KG1 (cell line): ENCODE measurements around the gene GLCE.
"Not testable (repeated sequence)": the region's sequence is repeated elsewhere in the genome, so short reads cannot be mapped to it uniquely, and the experiment has no call there.

Source experiments
- DNase-seq: peaks from one replicate; lab custom pipeline; 2025; lab: John Stamatoyannopoulos, UW

The GLCE gene

DNA sequence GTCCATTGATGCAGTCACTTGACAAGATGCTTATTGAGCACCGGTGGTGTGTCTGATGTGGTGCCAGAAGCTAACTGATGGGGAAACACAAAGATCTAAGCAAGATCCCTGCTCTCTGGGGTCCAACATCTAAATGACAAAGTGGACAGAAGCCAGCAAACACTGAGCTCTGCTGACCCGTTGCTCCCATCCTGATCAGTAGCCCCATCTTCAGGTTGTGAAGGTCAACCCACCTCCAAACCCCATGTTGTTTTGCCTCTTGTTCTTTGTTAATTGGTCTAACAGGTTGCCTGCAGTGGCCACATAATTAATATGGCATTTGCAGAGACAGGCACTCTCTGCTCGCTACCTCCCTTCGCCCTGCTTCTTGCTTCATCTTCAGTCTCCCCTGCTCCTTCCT, 21.5 kb upstream of the GLCE start:
- no peak for DNase-seq

DNA sequence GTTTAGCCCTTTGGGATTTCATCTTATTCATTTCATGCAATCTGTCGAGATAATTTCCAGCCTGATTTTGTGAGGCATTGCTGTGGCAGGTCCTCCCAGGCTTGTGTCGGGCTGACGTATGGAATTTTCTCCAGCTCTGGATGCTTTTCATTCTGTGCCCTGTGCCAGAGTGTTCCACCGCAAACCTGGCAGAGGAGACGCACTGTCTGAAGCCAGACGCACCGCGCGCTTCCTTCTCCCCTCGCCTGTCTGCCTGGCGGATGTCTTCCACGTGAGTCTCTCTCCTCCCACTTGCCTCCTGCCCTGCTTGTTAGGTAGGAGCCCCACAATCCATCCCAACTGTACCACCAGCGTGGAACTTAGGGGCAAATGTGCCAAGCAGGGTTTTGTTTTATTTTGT, 20.1 kb upstream of the GLCE start:
- DNase-seq, result no peak

DNA sequence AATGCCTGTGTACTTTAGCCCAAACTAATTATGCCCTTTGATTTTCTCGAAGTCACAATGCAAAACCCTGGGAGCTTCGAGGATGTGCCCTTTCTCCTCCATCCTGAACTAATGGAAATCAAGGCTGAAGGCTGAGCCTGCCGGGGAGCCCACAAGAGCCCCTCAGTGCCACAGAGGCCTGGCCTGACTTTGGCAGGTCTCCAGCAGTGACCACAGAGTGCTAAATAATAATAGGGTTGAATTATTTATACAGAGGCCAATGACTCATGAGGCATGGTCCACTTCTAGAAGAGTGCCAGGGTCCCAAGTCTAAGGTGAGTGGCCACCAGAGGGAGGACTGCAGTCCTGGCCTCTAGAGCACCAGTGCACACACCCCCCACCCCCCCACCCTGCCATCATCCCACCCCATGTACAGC, 19.1 kb upstream of the GLCE start:
- no peak for DNase-seq

DNA sequence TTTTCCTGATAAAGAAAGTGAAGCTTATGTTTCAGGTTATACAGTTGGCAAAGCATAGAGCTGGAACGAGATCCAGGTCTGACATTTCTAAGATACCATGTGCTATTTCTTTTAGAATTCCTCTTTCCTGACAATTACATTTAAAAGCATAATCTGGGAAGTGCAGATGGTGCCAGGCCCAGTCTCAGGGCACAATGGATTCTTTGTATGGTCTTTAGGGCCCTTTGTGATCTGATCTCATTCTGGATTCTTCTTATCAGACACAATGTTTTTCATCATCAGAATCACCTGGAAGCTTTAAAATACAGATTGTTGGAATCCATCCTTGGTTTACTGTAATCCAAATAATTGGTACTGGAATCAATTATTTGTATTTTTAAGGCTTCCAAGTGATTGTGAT, 18.6 kb upstream of the GLCE start:
- DNase-seq, result no peak

DNA sequence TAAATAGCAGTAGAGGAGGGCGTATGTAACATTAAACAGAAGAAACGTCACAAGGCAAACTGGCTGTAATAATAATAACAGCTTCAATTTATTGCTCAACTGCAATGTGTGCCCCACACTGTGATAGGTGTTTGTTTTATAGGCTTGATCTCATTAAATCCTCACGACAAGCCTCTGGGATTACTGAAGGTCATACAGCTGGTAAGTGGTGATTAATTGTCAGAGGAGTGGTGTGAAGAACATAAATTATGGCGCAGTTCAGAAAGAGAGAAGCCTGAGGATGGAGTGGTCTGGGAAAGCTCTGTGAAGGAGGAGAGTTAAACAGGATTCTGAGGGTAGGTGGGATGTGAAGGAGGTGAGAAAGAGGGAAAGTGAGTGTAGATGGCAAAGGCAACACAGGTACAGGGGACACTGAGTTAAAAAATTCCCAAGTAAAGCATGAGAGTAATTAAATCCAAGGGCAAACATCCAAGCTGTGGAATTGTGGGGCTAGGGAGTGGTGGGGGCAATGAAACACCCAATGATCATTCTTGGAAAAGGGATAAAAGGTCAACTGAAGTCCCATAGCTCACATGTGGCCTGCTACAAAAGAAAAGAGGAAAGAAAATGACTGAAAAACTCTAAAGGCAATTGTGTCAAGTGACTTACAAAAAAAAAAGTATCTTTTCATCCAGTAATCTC, 16.5 kb upstream of the GLCE start:
- no peak for DNase-seq

DNA sequence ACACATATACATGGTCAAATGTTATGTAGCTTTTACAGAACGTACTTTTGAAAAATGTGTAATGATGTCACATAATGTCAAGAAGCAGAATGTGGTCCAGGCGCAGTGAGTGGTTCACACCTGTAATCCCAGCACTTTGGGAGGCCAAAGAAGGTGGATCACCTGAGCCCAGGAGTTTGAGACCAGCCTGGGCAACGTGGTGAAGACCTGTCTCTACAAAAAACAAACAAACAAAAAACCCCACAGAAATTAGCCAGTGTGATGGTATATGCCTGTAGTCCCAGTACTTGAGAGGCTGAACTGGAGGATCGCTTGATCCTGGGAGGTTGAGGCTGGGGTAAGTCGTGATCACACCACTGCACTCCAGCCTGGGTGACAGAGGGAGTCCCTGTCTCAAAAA, 15.9 kb upstream of the GLCE start:
- no peak for DNase-seq

DNA sequence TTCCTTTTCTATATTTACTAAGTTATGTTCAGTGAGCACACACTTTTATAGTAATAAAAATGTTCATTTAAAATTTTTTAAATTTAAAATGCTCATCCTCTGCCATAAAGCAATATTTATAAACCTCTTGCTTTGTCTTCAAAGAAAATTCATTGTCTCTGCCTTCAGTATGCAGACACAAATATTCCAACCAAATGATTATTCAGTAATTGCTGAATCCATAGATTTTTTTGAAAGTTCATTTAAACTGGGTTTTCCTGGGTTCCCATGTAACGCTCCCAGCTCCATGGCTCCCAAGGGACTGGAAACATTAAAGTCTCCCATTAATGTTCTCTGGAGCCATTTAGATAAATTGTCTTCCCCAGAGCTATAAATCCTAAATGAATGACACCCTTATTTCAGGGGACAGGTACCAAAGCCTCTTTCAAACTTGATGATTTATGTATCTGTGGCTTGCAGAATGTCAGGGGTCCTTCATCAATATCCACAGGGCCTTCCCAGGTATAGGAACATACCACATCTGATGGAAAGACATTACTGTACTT, 15.2 kb upstream of the GLCE start:
- no peak for DNase-seq

DNA sequence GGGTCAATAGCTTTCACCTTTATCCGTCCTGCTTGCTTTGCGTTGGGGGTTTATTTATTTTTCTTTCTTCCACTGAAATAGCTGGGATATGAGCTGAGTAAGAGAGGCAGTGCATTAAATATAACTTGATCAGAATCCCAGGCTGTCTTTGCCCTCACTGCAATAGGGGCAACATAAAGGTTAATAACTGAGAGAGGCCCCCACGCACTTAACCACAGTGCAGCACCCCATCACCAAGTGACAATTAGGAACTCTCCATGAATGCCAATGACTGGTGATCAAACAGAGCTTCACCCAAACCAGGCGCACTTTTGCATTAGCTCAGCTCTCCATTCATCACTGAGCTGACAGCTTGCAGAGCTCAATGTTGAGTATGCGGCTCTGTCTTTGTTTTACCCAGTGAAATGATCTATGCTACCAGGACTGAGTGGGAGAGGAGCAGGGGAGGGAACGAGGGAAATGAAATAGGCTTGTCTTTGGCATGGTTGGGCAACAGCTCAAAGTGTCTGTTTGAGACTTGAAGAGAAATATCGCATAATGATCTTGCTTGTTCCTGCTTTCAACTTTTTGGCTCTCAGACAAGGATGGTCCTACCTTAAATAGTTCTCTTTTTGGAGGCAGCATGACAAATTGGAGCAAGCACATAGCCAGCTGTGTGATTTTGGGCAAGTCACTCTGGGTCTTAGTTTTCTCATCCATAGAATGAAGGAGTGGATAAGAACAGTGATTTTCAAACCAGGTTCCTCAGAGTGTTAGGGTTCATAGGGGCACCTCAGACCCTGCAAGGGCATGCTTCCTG, 14.5 kb upstream of the GLCE start:
- no peak for DNase-seq

DNA sequence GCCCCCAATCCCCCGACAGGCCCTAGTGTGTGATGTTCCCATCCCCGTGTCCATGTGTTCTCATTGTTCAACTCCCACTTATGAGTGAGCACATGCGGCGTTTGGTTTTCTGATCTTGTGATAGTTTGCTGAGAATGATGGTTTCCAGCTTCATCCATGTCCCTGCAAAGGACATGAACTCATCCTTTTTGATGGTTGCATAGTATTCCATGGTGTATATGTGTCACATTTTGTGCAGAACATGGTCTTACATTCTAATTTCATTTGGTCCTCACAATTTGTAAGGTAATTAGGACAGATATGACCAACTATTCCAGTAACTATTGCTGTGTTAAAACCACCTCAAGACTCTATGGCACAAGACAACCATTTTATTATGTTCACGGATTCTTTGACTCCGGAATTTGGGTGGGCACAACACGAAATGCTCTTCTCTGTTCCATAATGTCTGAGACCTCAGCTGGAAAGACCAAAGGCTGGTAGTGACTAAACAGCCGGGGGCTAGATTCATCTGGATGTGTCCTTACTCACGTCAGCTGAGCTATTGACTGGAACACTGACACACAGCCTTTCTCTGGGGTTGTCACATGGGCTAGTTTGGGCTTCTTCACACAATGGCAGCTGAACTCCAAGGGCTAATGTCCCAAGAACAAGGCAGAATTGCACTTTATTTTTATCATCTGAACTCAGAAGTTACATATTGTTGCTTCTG, 13.6 kb upstream of the GLCE start:
- no peak for DNase-seq

DNA sequence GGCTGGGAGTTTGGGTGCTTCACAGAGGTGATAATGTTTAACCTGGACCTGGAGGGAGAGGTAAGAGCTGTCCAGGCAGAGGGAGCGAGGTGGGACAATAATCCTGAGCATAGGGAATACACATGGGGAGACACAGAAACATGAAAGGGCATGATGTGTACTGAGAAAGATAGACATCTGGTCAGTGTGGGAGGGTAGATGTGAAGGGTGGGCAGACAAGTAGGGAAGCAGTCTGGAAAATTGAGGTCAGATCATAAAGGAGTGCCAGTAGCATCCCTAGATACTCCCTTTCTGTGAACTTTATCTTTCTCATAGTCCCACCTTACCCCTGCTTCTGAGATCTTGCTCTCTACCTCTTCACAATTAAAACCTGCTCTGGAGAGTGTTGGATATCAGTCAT, 12.0 kb upstream of the GLCE start:
- no peak for DNase-seq

DNA sequence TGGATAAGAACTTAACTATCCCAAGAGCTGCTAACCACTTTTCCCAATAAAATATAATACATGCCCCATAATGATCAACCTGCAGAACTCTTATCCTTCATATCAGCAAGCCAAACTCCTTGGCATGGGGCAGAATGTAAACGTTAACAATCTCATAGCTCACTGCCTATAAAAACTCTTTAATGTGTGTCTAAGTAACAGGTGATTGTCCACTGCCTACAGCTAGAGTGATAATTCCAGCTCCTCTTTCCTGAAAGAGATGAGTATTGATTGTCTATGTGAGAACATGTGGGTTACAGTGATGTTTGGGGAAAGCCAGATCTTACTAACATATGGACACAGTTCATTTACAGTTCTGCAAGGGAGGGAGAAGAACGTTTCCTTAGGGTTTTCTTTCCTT, 11.3 kb upstream of the GLCE start:
- no peak for DNase-seq

DNA sequence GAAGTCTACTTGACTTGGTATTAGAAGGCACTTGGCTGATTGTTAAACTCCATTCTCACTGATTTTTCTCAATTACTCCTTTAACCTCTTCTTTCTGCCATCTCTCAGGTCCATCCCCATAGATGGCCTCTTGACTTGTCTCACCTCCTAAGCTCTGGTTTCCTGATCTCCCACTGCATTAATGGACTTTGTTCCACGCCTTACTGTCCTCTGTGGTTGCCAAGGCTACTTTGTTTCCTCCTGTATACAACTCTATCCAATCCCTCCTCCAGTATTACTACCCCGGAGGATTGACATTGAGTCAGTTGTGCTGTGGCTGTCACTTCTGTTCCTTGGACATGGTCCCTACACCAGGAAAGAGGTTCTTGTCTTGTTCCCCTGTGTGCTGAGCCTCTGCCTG, 10.6 kb upstream of the GLCE start:
- DNase-seq, result no peak

DNA sequence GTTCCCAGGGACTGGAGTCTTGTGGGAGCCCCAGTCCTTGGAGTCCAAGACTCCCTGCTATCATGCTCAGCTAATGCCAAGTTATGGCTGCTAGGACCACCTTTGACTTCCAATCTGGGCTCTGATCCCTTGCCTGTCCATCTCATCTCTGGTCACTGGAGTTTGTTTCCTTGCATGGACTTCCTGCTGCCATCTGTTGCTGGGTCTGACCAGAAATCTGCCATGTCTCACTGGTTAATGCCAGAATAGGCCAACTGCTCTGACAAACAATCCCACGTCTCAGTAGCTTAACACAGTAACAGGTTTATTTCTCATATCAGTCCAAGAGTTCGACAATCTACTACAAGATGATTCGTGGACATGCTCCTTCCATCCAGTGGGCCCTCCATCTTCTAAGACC, 10.1 kb upstream of the GLCE start:
- no peak for DNase-seq

DNA sequence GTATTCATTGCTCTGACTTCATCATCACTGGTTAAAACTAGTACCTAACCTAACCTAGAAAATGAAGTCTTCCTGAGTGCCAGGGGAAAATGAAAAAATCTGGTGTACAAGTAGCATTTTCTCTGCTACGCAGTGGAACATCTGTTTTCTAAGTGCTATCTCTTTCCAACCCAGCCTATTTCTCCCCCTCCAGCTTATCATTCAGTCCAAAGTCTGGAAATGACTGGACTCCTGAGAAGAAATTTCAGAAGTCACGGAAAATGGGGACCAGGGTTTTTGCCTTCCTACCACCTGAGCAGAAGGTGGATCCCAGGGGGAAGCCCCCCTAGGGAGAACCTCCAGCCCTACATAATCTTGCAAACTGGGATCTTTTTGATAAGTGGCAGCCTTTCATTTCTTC, 9.6 kb upstream of the GLCE start:
- DNase-seq, result no peak

DNA sequence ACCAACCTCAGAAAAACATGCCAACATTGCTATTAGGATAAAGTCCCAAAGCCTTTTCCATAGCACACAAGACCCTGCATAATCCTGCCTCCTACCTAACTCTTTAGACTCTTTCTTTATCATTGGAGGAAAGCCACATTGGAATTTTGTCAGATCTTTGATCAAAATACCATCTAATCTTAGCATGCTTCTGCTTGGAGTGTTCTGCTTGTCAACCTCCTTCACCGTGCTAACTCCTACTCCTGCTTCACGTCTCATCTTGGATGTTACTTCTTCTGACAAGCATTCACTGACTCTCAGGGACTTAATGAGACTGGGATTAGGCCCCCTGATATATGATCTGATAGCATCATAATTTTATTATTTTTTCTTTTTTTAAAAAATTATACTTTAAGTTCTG, 7.4 kb upstream of the GLCE start:
- DNase-seq, result no peak

DNA sequence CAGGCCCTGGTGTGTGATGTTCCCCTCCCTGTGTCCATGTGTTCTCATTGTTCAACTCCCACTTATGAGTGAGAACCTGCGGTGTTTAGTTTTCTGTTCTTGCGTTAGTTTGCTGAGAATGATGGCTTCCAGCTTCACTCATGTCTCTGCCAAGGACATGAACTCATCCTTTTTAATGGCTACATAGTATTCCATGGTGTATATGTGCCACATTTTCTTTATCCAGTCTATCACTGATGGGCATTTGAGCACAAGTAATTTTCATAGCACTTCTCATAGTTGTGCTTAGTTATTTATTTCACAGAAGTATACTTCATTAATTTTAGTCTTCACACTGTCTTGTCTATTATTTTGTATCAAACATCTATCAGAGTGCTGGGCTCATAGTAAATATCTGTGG, 6.8 kb upstream of the GLCE start:
- DNase-seq, result not testable (repeated sequence)

DNA sequence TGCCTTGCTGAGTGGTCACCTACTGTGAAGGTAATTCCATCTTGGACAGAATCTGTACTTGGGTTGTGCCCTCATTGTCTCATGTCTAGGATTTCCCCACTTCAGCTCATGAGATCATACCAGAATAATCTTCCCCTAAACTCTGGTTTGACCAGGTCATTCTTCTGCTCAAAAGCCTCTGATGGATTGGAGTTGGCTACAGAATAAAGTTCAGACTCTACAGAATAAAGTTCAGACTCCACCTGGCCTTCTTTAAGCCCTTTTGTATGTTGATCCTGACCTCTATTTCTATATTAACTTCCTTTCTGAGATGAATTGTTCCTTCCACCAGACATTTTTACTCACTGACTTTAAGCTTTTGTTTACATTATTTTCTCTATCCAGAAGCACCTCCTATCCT, 6.4 kb upstream of the GLCE start:
- no peak for DNase-seq

DNA sequence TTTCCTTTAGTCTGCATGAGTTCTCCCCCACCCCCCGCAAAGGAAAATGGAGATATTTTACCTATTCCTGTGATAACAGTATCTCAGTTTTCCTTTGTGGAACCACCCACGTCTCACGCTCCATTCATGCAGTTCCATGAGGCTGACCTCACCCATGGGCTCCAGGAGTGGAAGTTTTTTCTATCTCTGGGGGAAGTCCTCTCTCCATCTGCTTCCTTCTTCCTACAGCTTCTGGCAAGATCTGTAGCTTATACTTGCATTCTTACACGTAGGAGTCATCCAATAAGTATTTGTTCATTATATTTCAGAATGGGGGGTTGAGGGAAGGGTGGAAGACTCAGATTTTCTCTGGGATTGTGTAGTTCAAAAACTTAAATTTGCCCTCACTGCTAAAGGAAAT, 5.8 kb upstream of the GLCE start:
- DNase-seq, result no peak

DNA sequence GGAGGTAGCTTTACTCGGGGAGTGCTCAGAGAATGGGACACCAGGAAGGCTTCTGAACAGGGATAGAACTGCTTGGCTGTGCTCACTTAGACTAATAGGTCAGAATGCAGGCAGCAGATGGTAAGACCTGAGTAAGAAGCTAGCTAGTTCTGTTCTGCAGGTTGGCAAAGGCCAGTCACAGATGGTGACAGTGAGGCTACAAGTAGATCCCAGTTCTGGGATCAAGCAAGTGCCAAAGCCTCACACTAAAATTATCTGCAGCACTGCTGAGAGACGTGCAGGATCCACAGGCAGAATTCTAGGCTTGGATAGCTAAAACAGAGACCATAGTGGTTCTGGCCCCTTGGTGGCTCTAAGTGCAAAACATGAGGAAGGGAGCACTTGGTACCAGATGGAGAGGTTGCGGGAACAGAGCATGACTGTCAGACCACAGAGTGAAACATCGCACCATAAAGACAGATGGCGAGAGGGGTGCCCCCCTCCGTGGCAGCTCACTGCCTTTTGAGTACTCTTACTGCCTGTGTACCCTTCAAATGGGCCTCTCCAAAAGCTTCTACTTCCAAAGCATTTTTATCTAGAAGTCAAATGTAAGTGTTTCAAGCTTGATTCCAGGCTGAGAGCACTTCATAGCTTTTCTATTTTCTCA, 3.6 kb upstream of the GLCE start:
- DNase-seq, result no peak

DNA sequence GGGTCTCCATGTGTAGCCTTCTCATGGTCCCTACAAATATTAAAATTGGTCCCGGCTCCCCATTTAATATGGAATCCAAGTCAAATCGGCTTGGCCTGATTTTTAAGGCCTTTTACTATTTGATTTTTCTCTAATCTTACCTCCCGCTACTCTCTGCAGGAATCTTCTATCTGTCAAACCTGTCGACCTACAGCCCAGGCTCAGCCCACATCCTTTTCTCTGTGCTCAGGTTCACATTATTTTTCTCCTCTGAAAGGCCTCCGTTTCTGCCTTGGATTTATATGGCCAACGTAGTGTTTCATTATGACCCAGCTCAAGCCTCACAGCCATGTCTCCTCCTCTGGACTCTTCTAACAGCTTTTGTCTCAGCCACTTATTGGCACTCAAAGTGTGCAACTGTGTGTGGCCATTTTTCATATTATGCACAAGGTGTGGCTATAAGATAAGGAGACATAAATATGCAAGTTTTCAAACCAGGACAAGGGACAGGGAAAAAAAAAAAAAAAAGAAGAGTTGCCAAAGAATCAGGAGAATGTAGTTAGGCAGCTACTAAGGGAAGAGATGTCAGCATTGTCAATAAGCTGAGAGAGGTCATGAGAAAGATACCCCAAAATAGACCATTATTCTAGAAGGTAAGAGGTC, 2.1 kb upstream of the GLCE start:
- DNase-seq, result no peak

DNA sequence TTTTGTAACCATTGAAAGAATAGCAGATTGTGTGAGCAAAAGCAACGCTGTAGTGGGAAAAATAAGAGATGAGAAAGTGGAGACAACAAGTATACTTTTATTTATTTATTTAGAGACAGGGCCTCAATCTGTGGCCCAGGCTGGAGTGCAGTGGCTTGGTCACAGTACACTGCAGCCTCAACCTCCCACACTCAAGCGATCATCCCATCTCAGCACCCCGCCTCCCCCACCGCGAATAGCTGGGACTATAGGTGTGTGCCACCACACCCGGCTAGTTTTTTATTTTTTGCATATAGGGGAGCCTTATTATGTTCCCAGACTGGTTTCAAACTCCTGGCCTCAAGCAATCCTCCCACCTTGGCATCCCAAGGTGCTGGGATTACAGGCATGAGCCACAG, 1.6 kb upstream of the GLCE start:
- DNase-seq, result no peak

DNA sequence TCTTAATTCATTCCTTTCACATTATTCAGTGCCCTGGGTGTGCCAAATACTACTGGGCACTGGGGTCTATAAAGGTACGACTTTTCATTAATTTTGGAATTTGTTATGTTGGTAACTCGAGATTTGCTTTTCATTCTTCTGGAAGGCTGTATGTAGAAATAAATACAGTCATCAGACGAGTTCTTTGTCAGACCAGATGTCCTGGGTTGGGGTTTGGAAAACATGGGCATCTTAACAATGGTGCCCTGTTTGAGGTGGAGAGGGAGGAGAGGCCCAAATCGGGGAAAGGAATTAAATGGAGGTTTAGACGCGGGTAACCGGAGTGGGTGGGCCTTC, 662 bp upstream of the GLCE start:
- no peak for DNase-seq
